A549 treated with CORT108297 at 1 μM for 4 hours (cell line): Measurements from ENCODE around the gene CCL27. TPM values are rescaled to one million over a fixed set of nuclear protein-coding genes. Genes with fewer than 3 reads are reported as not detected.

ENCODE experiments used
- total RNA-seq: library from RNA; stranded (reverse); fragments of 200-300 nt; extraction: Qiagen RNA extraction; gene quantifications from 5 replicates; pipeline ENCODE4 v1.2.3, GENCODE V29; 2022

Gene CCL27
- total RNA-seq, result 0.15 to 0.21 TPM (median 0.16 TPM) in 3 of 5 replicates, not detected in the others

DNA sequence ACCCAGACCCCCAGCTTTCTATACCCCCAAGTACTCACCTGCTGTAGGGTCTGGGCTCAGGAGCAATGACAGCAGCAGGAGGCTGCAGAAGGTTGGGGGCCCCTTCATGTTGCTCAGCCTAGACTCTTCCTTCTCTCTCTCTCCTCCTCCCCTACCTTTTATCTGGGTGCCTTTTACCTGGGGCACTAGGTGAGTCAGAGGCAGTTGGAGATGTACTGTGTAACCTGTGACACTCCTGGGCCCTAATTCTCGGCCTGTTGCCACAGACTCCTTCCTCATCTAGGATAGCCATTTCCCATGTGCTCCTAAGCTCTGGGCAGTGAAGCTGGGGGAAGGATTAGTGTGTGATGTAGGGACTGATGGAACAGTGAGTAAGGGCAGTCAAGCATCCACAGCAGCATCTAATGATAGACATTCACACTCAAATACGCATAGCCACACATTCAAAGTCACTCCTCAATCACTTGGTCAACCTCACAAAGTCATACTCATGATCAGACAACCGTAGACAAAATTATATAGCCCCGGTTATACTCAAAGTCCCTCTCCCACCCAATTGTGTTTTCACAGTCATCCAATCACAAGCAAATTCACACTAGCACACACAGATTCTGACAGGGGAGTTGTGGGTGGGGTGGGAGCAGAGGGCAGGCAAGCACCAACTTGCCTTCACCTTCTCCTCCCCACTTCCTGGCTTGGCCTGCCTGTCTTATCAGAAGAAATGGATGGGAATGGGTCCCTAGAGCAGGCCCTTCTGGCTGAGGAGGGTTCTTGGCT lies at the start of gene CCL27:
Gene CCL27, minus strand, starts transcription at position 132 of the 777 bp plus-strand sequence. Its CDS starts 24 bp downstream, at position 108.

GRCh38 chr9:34710023-34710422 lies 47.6 kb upstream of the CCL27 start, which contains the start of gene CCL21:
TSS of gene CCL21 (minus strand) at chr9:34710136. CDS start at chr9:34710066, 70 bp downstream.

GRCh38 chr9:34690983-34691935 lies 28.8 kb upstream of the CCL27 start, which contains the start of gene CCL19:
TSS of gene CCL19 (minus strand) at chr9:34691276. CDS start at chr9:34691139, 137 bp downstream.

DNA sequence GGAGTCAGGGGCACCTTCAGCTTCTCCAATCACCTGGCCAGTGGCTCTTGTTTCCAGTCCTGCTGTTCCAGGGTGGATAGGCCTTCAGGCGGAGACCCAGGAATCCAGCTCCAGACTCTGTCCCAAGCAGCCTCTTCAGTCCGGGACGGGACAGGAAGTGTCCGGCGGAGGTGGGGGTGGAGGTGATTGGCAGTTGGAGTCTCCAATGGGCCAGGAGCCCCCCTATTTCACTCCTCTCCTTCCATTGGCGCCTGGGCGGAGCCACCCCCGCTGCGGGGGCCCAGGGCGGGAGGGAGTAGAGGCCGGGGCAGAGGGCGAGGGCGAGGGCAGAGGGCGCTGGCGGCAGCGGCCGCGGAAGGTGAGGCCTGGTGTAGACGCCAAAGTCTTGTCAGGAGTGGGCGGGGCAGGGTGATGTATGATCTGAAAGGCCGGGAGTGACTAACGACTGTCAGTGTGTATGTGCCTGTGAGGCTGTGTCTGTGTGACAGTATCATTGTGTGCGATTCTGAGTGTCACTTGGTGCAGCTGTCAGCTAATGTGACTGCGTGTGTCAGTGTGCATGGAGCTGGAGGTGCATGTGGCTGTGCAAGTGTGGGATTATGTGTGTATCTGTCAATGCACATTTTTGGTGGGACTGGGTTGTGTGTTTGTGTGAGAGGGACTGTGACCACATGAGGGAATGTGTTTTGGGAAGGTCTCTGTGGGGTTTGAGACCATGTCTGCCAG lies 10.4 kb downstream of the CCL27 start, which contains the start of gene IL11RA:
Gene IL11RA, plus strand, starts transcription at position 310 of the 726 bp plus-strand sequence. CDS start 3,033 bp downstream, outside the sequence.

GRCh38 chr9:34646211-34647083 lies 16.0 kb downstream of the CCL27 start, which contains the start of gene GALT:
TSS of gene GALT (plus strand) at chr9:34646675. CDS start at chr9:34646705, 30 bp downstream.

GRCh38 chr9:34637356-34638137 lies 24.9 kb downstream of the CCL27 start, which contains the start of gene SIGMAR1:
TSS of gene SIGMAR1 (minus strand) at chr9:34637787. CDS start at chr9:34637697, 90 bp downstream.

GRCh38 chr9:34628656-34629490 lies 33.6 kb downstream of the CCL27 start, which contains the start of gene ARID3C:
TSS of gene ARID3C (minus strand) at chr9:34629066. CDS start at chr9:34628014, 1,052 bp downstream.

DNA sequence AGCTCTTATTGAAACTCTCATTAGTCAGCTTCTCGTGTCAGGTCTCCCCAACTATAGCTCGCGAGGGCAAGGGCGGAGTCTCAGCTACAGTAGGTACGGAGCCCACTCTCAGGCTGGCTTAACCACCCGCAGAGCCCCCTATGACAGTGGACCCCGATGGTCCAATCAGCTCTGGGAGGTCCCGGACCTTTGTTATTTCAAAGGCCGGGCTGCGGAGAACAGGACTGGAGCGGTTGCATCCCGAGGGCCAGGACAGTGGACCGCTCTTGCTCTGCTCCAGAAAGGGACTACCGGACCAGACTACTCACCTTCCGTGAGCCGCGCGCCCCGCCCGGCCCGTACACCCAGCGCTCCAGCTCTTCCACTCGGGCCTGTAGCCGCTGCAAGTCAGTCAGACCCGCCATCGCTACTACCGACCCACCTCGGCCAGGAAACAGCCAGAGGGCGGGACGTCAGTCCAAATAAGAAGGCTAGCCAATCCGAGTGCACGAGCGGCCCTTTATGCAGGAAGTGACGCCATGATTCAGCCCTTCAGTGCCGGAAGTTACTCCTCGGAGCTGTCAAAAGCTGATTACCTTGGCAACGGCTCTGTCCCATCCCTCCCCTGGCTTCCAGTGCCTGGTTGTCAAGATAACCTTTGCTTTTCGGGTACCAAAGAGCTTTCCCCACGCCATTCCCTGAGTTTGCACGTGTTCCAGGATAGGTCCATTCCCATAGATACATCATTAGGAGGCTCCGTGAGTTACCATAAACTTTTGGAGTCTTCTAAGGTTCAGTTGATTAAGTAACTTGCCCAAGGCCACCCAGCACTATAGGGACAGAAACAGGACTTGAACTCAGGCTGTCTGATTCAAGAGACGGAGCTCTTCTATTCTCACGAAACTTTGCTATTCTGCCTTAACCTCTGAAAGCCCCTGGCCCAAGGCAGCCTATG lies 42.1 kb downstream of the CCL27 start, which contains the start of gene DCTN3:
Gene DCTN3, minus strand, starts transcription at position 435 of the 934 bp plus-strand sequence. Its CDS starts 31 bp downstream, at position 404.

Other genes starting within 250 kb of the CCL27 start
- gene FAM219A, start 204.1 kb downstream of the CCL27 start, total RNA-seq, result 13.9 to 18.4 TPM (median 16.8 TPM) in 5 replicates
- 0.07 to 0.21 TPM (median 0.12 TPM) in 5 replicates for gene DNAI1, start 203.9 kb downstream of the CCL27 start, total RNA-seq
- gene ENHO, start 139.7 kb downstream of the CCL27 start, total RNA-seq, result 0.82 to 2.8 TPM (median 2.4 TPM) in 5 replicates
- gene CNTFR, start 72.9 kb downstream of the CCL27 start, total RNA-seq, result 0.07 to 0.13 TPM (median 0.11 TPM) in 5 replicates
- gene RPP25L, start 50.6 kb downstream of the CCL27 start, total RNA-seq, result 35.1 to 50.0 TPM (median 48.2 TPM) in 5 replicates
- 98.4 to 114 TPM (median 111 TPM) in 5 replicates for gene DCTN3, start 42.2 kb downstream of the CCL27 start, total RNA-seq
- 0.15 to 0.25 TPM (median 0.24 TPM) in 4 of 5 replicates, not detected in the other for gene ARID3C, start 33.6 kb downstream of the CCL27 start, total RNA-seq
- 158 to 211 TPM (median 201 TPM) in 5 replicates for gene SIGMAR1, start 24.9 kb downstream of the CCL27 start, total RNA-seq
- gene GALT, start 16.0 kb downstream of the CCL27 start, total RNA-seq, result 16.2 to 20.8 TPM (median 19.3 TPM) in 5 replicates
- 4.4 to 7.5 TPM (median 6.4 TPM) in 5 replicates for gene IL11RA, start 10.5 kb downstream of the CCL27 start, total RNA-seq
- not detected in 5 replicates for gene CCL19, start 28.6 kb upstream of the CCL27 start, total RNA-seq
- gene CCL21, start 47.5 kb upstream of the CCL27 start, total RNA-seq, result not detected in 5 replicates